Melanocyte of skin (primary cell): ENCODE measurements around the gene GPS2. TPM values are rescaled to one million over a fixed set of nuclear protein-coding genes. Genes with fewer than 3 reads are reported as not detected.

ENCODE experiments used
- small RNA-seq, 2 donors: library from RNA; depleted of rRNA; stranded (forward); fragments of <200 nt; gene quantifications; one replicate each; pipeline ENCODE3, GENCODE V24; 2012
- total RNA-seq, 2 donors: library from RNA; depleted of rRNA; stranded (reverse); fragments of >200 nt; gene quantifications; 2 replicates each; pipeline ENCODE4 v1.2.3, GENCODE V29; 2012

GPS2 gene, protein sequence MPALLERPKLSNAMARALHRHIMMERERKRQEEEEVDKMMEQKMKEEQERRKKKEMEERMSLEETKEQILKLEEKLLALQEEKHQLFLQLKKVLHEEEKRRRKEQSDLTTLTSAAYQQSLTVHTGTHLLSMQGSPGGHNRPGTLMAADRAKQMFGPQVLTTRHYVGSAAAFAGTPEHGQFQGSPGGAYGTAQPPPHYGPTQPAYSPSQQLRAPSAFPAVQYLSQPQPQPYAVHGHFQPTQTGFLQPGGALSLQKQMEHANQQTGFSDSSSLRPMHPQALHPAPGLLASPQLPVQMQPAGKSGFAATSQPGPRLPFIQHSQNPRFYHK
- 10 to 100 TPM; 74.7 to 87.2 TPM for total RNA-seq

DNA sequence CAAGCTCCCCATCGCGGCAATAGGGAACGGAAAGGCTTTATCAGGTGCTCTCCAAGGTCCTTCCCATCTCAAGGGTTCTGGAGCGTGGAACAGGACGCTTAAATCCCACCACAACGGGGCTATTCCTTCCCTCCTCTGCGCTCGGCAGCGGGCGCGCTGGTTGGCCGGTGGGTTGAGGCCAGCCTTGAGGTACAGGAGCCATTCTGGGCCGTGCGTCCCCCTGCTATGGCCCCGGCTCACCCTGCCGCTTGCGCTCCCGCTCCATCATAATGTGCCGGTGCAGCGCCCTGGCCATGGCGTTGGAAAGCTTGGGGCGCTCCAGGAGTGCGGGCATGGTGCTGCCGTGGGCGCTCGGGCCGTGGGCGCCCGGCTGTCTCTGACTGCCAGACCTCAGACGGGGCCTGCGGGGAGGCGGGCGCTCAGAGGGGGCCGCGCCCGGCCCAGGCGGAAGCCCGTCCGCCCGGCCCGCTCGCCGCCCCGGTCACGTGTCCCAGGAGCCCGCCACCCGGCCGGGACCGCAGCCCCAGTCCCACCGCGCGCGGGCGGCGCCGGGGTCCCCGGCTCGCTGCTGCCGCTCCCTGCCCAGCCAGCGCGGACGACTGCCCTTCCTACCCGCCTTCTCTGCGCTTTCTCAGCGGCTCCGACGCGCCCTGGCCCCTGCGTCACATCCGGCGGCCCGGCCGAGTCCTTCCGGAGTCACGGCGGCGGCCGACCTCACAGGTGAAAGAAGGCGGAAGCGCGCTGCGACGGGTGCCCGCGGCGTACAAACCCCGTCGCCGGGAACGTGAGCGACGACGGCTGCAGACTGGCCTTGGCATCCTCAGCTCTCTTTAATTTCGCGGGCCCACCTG is at the start of gene GPS2:
GPS2 (minus strand) TSS at position 642 of the 851 bp plus-strand sequence; CDS start at position 334, 308 bp downstream.

DNA sequence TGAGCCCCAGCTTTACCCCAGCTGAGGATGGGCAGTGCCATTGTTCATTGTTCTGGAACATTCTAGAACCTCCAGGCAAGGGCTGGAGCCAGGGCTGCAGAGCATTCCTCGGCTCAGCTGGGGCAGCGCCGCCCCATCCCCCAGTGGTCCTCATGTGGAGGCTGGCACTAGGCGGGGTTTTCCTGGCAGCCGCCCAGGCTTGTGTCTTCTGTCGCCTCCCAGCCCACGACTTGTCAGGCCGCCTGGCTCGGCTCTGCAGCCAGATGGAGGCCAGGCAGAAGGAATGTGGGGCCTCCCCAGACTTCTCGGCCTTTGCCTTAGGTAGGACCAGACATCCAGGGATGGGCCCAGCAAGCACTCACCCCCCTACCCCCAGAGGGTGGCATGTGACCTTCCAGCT is 39.9 kb upstream of the GPS2 start, which contains the start of gene TMEM95:
TMEM95 (plus strand) TSS at position 104 of the 400 bp plus-strand sequence; CDS start at position 153, 49 bp downstream.

DNA sequence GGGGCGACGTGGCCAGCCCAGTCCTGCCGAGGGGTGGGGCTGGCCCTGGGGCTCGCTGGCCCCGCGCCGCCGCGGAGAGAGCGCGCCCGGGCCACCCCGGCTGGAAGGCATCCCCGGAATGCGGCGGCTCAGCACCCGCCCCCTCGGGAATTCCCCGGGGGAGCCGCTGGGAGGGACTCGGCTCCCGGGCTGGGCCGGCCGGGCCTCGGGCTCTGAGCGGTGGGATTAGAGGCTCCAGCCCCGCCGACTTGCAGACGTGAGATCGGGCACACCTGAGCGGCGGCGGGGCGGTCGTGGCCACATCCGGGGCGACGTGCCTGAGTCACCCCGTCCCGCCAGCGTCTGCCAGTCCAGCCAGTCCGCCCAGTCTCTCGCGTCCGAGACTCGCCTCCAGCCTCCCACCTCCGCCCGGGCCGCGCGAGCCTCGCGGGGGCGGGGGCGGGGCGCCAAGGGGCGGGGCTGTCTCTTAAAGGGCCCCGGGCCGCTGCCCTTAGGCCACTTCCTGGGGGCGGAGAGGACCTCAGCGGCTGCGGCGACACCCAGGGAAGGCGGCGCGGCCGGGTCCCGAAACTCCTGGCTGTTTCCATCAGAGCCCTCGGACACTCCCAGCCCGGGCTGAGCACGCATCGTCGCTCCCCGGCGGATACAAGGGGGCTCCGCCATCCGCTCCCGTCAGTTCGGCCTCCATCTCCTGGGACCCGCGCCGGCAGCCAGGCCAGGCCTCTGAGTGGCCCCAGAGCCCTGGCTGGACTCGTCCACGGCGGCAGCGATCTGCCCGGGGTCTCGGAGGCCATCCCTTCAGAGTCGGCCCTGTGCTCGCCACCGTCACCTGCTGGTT is 36.7 kb upstream of the GPS2 start, which contains the start of gene KCTD11:
KCTD11 (plus strand) TSS at position 498 of the 838 bp plus-strand sequence.

DNA sequence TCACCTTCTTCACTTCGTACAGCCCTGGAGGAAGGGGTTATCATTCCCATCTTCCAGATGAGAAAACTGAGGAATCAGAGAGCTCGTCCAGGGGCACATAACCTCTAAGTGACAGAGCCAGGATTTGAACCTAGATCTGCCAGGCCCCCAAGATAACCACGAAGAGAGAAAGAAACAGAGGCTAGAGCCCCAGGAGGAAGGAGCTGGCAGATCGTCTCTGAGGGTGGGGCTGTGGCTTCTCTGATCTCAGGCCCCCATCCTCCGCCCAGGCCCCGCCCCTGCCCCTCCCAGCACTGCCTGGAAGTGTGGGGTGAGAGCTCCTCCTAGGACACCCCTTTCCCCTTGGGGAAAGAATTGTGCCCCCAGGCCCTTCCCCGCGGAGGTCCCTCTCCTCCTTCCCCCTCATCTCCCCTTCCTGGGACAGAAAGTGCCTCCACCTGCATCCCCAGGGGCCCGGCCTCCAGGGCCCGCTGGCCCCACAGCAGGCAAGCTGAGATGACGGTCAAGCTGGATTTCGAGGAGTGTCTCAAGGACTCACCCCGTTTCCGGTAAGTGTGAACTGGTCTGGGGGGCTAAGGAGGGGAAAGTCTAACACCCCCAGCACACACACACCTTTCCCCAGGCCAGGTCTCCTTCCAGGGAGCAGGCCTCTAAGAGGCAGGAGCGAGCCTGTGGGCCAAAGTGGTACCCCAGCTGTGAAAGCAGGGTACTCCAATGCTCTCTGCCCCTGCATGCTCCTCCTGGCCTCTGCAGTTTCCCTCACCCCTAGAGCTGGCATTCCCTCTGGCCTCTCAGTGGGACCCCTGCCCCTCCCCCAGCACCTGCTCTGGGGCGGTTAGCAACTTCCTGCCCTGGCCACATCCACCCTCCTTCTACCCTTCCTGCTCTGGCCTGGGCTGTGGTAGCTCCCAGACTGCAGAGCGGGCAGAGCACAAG is 21.3 kb upstream of the GPS2 start, which contains the start of gene ACAP1:
ACAP1 (plus strand) TSS at position 290 of the 936 bp plus-strand sequence; CDS start at position 496, 206 bp downstream.

DNA sequence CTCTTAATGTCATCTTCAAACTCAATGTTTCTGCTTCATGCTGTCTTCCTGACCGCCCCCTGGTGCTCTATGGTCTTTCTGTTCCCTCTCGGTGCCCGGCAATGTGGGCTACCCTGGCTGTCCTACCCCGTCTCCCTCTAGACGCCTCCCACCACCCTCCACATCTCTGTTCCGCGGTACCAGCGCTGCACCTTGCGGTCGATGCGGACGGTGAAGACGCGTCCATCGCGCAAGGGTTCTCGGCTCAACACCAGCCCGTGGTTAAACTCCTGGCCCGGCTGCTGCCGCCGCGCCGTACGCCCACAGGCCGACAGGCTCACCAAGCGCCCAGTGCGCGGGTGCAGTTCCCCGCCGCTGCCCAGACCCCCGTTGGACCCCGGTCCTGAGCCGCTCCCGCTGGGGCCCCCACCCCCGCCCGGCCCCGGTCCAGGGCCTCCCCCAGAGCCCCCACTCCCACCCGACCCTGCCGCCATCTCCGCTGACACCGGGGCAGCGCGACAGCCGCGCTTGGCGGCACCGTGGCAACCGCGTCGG is 13.7 kb upstream of the GPS2 start, which contains the start of gene NEURL4:
NEURL4 (minus strand) TSS at position 496 of the 534 bp plus-strand sequence; CDS start at position 473, 23 bp downstream.

DNA sequence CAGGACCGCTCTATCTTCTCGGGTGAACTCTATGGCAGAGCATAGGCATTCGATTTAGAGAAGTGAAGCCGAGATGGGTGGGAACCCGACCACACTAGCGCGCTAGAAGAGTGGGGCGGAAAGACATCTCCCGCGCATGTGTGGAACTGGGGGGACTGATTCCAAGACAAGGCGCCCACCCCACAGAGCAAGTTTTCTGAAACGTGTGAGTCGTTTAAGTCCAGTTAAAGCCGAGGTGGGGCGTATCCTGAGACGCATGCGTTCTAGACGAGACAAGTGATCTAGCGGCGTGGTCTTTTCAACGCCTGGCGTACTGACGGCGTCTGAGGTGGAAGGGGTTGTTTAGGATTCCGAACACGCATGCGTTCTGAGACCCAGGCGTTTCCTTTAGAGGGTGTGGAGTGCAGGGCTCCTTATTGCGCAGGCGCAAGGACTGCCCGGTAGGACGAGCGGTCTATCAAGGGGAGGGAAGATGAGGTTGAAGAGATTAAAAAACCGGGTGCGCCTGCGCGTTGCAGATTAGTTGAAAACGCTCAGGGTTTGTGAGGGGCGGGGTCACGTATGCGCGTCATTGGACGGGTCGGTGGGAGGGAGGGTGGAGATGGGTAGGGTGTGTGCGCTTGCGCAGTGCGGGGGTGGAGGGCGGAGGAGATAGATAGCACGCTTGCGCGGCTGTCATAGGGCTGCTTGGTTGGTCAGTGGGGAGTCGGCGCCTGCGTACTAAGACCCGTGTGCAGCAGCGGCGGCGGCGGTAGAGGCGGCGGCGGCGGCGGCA is 8.1 kb downstream of the GPS2 start, which contains the start of gene EIF5A:
EIF5A (plus strand) TSS at position 718 of the 775 bp plus-strand sequence. CDS start 2,008 bp downstream, outside the sequence.

DNA sequence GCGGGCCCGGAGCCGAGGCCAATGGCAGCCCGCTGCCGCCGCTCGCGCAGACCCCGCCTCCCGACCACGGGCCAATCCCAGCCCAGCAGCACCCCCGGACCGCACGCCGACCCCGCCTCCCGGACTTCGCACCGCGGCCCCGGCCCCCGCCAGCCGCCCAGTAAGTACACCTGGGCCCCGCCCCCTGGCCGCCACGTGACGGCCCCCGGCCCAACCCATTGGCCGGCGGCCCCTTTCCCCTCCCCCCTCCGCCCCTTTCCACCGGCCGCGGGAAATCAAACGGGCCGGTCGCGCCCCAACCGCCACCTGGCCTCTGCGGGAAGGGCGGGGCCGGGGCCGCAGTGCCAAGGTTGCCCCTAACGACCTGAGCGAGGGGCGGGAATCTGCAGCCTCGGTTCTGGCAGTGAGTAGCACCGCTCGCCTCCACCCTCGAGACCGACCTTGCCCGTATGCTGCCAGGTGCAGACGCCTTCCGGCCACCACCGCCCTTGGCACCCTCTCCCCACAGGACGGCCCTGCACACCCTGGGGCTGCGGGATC is 20.5 kb downstream of the GPS2 start, which contains the start of gene YBX2:
YBX2 (minus strand) TSS at position 26 of the 540 bp plus-strand sequence. CDS start 139 bp downstream, outside the sequence.

DNA sequence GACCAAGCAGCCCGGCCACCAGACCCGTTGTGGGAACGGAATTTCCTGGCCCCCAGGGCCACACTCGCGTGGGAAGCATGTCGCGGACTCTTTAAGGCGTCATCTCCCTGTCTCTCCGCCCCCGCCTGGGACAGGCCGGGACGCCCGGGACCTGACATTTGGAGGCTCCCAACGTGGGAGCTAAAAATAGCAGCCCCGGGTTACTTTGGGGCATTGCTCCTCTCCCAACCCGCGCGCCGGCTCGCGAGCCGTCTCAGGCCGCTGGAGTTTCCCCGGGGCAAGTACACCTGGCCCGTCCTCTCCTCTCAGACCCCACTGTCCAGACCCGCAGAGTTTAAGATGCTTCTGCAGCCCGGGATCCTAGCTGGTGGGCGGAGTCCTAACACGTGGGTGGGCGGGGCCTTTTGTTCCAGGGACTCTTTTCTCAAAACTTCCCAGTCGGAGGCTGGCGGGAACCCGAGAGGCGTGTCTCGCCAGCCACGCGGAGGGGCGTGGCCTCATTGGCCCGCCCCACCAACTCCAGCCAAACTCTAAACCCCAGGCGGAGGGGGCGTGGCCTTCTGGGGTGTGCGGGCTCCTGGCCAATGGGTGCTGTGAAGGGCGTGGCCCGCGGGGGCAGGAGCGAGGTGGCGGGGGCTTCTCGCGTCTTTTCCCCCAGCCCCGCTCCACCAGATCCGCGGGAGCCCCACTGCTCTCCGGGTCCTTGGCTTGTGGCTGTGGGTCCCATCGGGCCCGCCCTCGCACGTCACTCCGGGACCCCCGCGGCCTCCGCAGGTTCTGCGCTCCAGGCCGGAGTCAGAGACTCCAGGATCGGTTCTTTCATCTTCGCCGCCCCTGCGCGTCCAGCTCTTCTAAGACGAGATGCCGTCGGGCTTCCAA is 33.8 kb downstream of the GPS2 start, which contains the start of gene SLC2A4:
SLC2A4 (plus strand) TSS at position 645 of the 879 bp plus-strand sequence; CDS start at position 862, 217 bp downstream.

Small RNA genes within 50 kb of the gene (small RNA-seq; reads per million reads assigned to genes)
- 0 reads per million in 2 donors for gene AC026954.2
- 0 reads per million in 2 donors for gene RF00019

Other genes with a start within 250 kb of the GPS2 start
- gene CLEC10A, start 235.1 kb downstream of the GPS2 start, total RNA-seq, result not detected
- not detected for gene ASGR2, start 200.5 kb downstream of the GPS2 start, total RNA-seq
- gene ASGR1, start 136.0 kb downstream of the GPS2 start, total RNA-seq, result under 1 TPM; 0.33 to 0.34 TPM
- 1 to 10 TPM; 6.2 to 9.7 TPM for gene DLG4, start 95.5 kb downstream of the GPS2 start, total RNA-seq
- gene ACADVL, start 95.4 kb downstream of the GPS2 start, total RNA-seq, result 100 to 1,000 TPM in 1 of 2 donors, 10 to 100 TPM in 1; 86.6 to 149 TPM
- 100 to 1,000 TPM in 1 of 2 donors, 10 to 100 TPM in 1; 98.6 to 107 TPM for gene DVL2, start 80.8 kb downstream of the GPS2 start, total RNA-seq
- 10 to 100 TPM; 65.7 to 80.9 TPM for gene PHF23, start 75.9 kb downstream of the GPS2 start, total RNA-seq
- gene GABARAP, start 72.9 kb downstream of the GPS2 start, total RNA-seq, result 100 to 1,000 TPM; 165 to 225 TPM
- 10 to 100 TPM; 18.6 to 30.3 TPM for gene CTDNEP1, start 63.6 kb downstream of the GPS2 start, total RNA-seq
- gene ELP5, start 63.1 kb downstream of the GPS2 start, total RNA-seq, result 10 to 100 TPM; 33.7 to 47.3 TPM
- under 1 TPM; 0.69 to 1.00 TPM for gene CLDN7, start 52.9 kb downstream of the GPS2 start, total RNA-seq
- under 1 TPM; under 0.01 to 0.34 TPM for gene SLC2A4, start 33.6 kb downstream of the GPS2 start, total RNA-seq
- gene YBX2, start 20.7 kb downstream of the GPS2 start, total RNA-seq, result under 1 TPM in 1 of 2 donors, not detected in 1; 0.67 TPM
- 100 to 1,000 TPM; 830 to 988 TPM for gene EIF5A, start 7.7 kb downstream of the GPS2 start, total RNA-seq
- 10 to 100 TPM; 14.8 to 16.7 TPM for gene NEURL4, start 14.0 kb upstream of the GPS2 start, total RNA-seq
- under 1 TPM in 1 of 2 donors, not detected in 1; 0.67 TPM for gene ACAP1, start 21.2 kb upstream of the GPS2 start, total RNA-seq
- 1 to 10 TPM; 1.3 to 3.4 TPM for gene KCTD11, start 36.8 kb upstream of the GPS2 start, total RNA-seq
- gene TMEM95, start 39.8 kb upstream of the GPS2 start, total RNA-seq, result not detected
- under 1 TPM; 0.69 to 1.00 TPM for gene TNK1, start 65.7 kb upstream of the GPS2 start, total RNA-seq
- 10 to 100 TPM in 1 of 2 donors, 1 to 10 TPM in 1; 9.6 to 12.0 TPM for gene PLSCR3, start 79.2 kb upstream of the GPS2 start, total RNA-seq
- 100 to 1,000 TPM in 1 of 2 donors, 10 to 100 TPM in 1; 73.0 to 107 TPM for gene TMEM256, start 88.7 kb upstream of the GPS2 start, total RNA-seq
- 1 to 10 TPM; 4.0 to 4.1 TPM for gene NLGN2, start 92.5 kb upstream of the GPS2 start, total RNA-seq
- not detected for gene SPEM1, start 105.0 kb upstream of the GPS2 start, total RNA-seq
- gene SPEM2, start 110.3 kb upstream of the GPS2 start, total RNA-seq, result not detected
- gene SPEM3, start 113.5 kb upstream of the GPS2 start, total RNA-seq, result not detected
- 1 to 10 TPM; 7.3 to 7.9 TPM for gene TMEM102, start 120.1 kb upstream of the GPS2 start, total RNA-seq
- under 1 TPM; under 0.01 to 0.33 TPM for gene FGF11, start 124.2 kb upstream of the GPS2 start, total RNA-seq
- gene CHRNB1, start 129.7 kb upstream of the GPS2 start, total RNA-seq, result 1 to 10 TPM; 5.5 to 5.7 TPM
- gene ZBTB4, start 164.3 kb upstream of the GPS2 start, total RNA-seq, result 10 to 100 TPM; 16.3 to 23.1 TPM
- not detected for gene SLC35G6, start 166.1 kb upstream of the GPS2 start, total RNA-seq
- 10 to 100 TPM; 95.3 to 96.9 TPM for gene POLR2A, start 169.0 kb upstream of the GPS2 start, total RNA-seq
- gene TNFSF12, start 233.7 kb upstream of the GPS2 start, total RNA-seq, result 10 to 100 TPM; 14.8 to 19.3 TPM
- gene TNFSF13, start 243.4 kb upstream of the GPS2 start, total RNA-seq, result 1 to 10 TPM; 2.4 to 2.7 TPM
- gene SENP3, start 246.6 kb upstream of the GPS2 start, total RNA-seq, result 100 to 1,000 TPM in 1 of 2 donors, 10 to 100 TPM in 1; 67.4 to 114 TPM